Breast epithelium (tissue), 4 donors: ENCODE measurements around the gene P2RY14. TPM values are rescaled to one million over a fixed set of nuclear protein-coding genes. Genes with fewer than 3 reads are reported as not detected.
"Not testable (repeated sequence)": the region's sequence is repeated elsewhere in the genome, so short reads cannot be mapped to it uniquely, and the experiment has no call there.

Source experiments
- DNase-seq, 2 donors: peaks; one replicate each; pipeline ENCODE4 v3.0.0-alpha.2; 2019; ENCODE audit warnings: low spot score in 2 of 2
- H3K27ac ChIP-seq, 2 donors: fragments of 200-600 bp; sonication (generic) in 1 of 2; one replicate each; pipeline ENCODE4 v1.5.1; 2016 to 2019; ENCODE audit warnings: mild to moderate bottlenecking in 1 of 2
- H3K27me3 ChIP-seq, 2 donors: fragments of 200-600 bp; sonication (generic) in 1 of 2; one replicate each; pipeline versions ENCODE4 v1.5.1 to v1.6.0; 2017 to 2019; ENCODE audit warnings: control low read depth in 1 of 2, mild to moderate bottlenecking in 1 of 2
- H3K36me3 ChIP-seq: fragments of 200-600 bp; one replicate; pipeline ENCODE4 v1.5.1; 2019
- H3K4me1 ChIP-seq, 2 donors: fragments of 200-600 bp; sonication (generic); one replicate each; pipeline ENCODE4 v1.5.1; 2016 to 2019; ENCODE audit warnings: control low read depth in 1 of 2
- H3K4me3 ChIP-seq, 3 donors: fragments of 200-600 bp; sonication (generic); 1 replicate in 2 of 3; 2 replicates in 1 of 3; pipeline ENCODE4 v1.5.1; 2016 to 2019; ENCODE audit warnings: mild to moderate bottlenecking in 3 of 3, moderate library complexity in 2 of 3
- H3K9me3 ChIP-seq, 2 donors: fragments of 200-600 bp; sonication (generic) in 1 of 2; one replicate each; pipeline ENCODE4 v1.5.1; 2016 to 2019; ENCODE audit warnings: control low read depth in 1 of 2
- POLR2A ChIP-seq: fragments of 450-650 bp; IDR thresholded peaks from one replicate; pipeline ENCODE4 v1.6.1; 2016; ENCODE audit warnings: antibody characterized with exemption, mild to moderate bottlenecking, moderate library complexity
- POLR2AphosphoS5 ChIP-seq, 3 donors: sonication (generic); formaldehyde crosslinking; IDR thresholded peaks; one replicate each; pipeline ENCODE4 v1.6.1; 2017; ENCODE audit warnings: antibody characterized with exemption in 3 of 3
- intact Hi-C: fragments of 100-400 bp; cut with DNase I; formaldehyde crosslinking; loops from one replicate; pipeline ENCODE4 v1.15.1; 2023; ENCODE audit warnings: low total_unique reads
- total RNA-seq, 3 donors: library from RNA; depleted of rRNA; stranded (reverse); fragments of >200 nt; gene quantifications; one replicate each; pipeline ENCODE4 v1.1.0, GENCODE V29; 2016
- TF ChIP-seq, protein P1 (sequence below), 3 donors: fragments of 450-650 bp; IDR thresholded peaks; one replicate each; pipeline ENCODE4 v1.5.1; 2016 to 2017; ENCODE audit warnings: antibody characterized with exemption in 3 of 3, mild to moderate bottlenecking in 3 of 3, moderate library complexity in 3 of 3

Gene P2RY14
- total RNA-seq, 3 donors from 2014 or later: 1.9 to 8.5 (median 3.3) TPM

DNA sequence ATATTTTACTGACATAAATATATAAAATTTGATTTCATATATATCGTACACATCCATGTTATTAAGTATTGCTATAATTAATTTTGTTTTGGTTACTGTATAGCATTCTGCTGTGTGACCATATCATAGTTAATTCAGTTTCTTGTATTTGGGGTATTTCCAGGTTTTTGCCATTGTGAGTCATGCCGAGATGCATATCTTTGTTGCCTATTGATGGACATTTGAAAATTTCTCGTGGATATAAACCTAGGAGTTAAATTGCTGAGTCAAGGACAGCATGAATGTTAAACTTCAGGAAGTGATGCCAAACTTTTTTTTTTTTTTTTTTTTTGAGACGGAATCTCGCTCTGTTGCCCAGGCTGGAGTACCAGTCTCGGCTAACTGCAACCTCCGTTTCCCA lies 41.6 kb downstream of the P2RY14 start:
- DNase-seq: no peak
- TF ChIP-seq POLR2AphosphoS5 (IDR thresholded peaks at IDR 0.05) (no peak), POLR2A (no peak)
- TF ChIP-seq, protein P1, sequence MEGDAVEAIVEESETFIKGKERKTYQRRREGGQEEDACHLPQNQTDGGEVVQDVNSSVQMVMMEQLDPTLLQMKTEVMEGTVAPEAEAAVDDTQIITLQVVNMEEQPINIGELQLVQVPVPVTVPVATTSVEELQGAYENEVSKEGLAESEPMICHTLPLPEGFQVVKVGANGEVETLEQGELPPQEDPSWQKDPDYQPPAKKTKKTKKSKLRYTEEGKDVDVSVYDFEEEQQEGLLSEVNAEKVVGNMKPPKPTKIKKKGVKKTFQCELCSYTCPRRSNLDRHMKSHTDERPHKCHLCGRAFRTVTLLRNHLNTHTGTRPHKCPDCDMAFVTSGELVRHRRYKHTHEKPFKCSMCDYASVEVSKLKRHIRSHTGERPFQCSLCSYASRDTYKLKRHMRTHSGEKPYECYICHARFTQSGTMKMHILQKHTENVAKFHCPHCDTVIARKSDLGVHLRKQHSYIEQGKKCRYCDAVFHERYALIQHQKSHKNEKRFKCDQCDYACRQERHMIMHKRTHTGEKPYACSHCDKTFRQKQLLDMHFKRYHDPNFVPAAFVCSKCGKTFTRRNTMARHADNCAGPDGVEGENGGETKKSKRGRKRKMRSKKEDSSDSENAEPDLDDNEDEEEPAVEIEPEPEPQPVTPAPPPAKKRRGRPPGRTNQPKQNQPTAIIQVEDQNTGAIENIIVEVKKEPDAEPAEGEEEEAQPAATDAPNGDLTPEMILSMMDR (IDR thresholded peaks at IDR 0.05): no peak
- Histone ChIP-seq H3K9me3 (no peaks in the 10 kb centered on the region), H3K27ac (no peak overlapping the region), H3K36me3 (no peaks in the 10 kb centered on the region), H3K4me3 (no peak overlapping the region), H3K27me3 (no peaks in the 10 kb centered on the region), H3K4me1 (no peaks in the 10 kb centered on the region)
- intact Hi-C loops: no loop called here

DNA sequence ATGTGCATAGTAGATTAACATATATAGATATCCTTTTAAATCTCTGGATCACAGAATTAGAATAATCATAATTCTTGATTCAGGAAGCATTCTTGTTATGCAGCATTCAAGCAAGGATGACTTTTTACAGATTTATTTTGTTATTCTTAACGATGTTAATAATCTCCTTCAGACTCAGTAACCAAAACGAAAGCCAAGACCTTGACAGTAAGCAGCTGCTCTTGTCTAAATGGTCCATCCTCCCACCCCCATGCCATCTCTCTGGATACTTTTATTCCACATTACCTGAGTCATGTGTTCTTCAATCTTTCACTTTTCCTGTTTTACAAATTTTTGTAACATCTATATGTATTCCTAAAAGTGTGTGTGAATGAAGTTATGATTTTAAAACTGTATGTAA lies 42.0 kb downstream of the P2RY14 start:
- no peak overlapping the region for H3K27ac ChIP-seq
- intact Hi-C loops: no loop called here
- DNase-seq: no peak

DNA sequence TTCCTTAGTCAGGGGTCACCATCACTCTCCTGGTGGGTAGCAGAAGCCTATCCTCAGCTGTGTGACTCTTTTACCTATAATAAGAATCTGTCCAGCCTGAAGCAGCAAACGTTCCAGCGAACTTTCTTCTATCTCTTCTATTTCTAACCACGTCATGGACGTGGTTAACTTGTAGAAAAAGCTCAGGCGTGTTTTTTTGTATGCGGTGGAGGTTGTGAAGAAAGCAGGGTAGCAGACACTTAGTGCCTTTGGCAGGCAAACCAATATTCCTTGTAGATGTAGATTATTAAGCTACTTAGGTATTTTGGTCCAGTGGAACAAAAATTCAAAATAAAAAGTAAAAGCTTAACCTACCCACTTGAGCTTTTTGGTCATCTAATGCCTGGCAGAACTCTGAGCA lies 43.5 kb downstream of the P2RY14 start:
- intact Hi-C loops: no loop called here
- no peaks in the 10 kb centered on the region for H3K36me3 ChIP-seq
- no peak for TF ChIP-seq POLR2A

More for the DNA sequence above, 42.0 kb downstream of the P2RY14 start:
- no peaks in the 10 kb centered on the region for H3K27me3 ChIP-seq
- H3K9me3 ChIP-seq: no peaks in the 10 kb centered on the region
- no peak for TF ChIP-seq POLR2AphosphoS5 (IDR thresholded peaks at IDR 0.05)
- TF ChIP-seq, protein P1 (IDR thresholded peaks at IDR 0.05): no peak
- TF ChIP-seq POLR2A: no peak
- no peaks in the 10 kb centered on the region for H3K4me1 ChIP-seq
- H3K4me3 ChIP-seq: no peak overlapping the region
- no peaks in the 10 kb centered on the region for H3K36me3 ChIP-seq

DNA sequence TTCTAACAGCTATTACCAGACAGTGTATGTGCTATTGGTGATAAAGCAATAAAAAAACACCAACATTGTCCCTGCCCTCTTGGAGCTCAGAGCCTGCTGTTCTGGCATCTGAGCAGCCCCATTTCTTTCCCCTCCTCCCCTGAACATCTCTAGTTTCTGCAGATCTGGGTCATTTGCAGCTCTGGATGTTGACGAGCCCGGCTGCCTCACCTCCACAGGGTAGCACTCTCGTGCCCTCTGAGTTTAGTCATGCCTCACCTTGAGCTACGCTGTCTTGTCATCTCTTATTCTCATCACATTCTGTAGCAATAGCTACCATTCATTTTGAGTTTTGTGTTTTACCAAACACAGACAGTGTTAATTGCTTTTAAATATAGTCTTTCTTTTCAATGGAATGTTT lies 45.4 kb downstream of the P2RY14 start:
- Histone ChIP-seq H3K27ac (no peak overlapping the region), H3K36me3 (no peaks in the 10 kb centered on the region), H3K4me1 (peaks cover 0 to 4% of the 10 kb centered on the region in 2 donors), H3K4me3 (no peak overlapping the region), H3K27me3 (no peaks in the 10 kb centered on the region), H3K9me3 (no peaks in the 10 kb centered on the region)
- intact Hi-C loops: no loop called here
- no peak for DNase-seq
- TF ChIP-seq POLR2A: no peak
- TF ChIP-seq, protein P1 (IDR thresholded peaks at IDR 0.05): no peak
- TF ChIP-seq POLR2AphosphoS5 (IDR thresholded peaks at IDR 0.05): no peak

More for the DNA sequence above, 43.5 kb downstream of the P2RY14 start:
- no peak overlapping the region for H3K4me3 ChIP-seq
- no peak overlapping the region for H3K27ac ChIP-seq
- no peak for DNase-seq
- H3K27me3 ChIP-seq: no peaks in the 10 kb centered on the region
- H3K4me1 ChIP-seq: no peaks in the 10 kb centered on the region
- no peaks in the 10 kb centered on the region for H3K9me3 ChIP-seq

DNA sequence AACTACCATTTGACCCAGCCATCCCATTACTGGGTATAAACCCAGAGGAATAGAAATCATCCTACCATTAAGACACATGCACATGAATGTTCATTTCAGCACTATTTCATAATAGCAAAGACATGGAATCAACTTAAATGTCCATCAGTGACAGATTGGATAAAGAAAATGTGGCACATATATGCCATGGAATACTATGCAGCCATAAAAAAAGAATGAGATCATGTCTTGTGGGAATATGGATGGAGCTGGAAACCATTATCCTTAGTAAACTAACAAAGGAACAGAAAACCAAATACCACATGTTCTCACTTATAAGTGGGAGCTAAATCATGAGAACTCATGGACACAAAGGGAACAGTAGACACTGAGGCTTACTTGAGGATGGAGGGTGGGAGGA lies 45.9 kb downstream of the P2RY14 start:
- H3K27me3 ChIP-seq, DNase-seq, H3K4me1 ChIP-seq, H3K9me3 ChIP-seq, intact Hi-C loops, H3K4me3 ChIP-seq, H3K27ac ChIP-seq, H3K36me3 ChIP-seq: not testable (repeated sequence)

DNA sequence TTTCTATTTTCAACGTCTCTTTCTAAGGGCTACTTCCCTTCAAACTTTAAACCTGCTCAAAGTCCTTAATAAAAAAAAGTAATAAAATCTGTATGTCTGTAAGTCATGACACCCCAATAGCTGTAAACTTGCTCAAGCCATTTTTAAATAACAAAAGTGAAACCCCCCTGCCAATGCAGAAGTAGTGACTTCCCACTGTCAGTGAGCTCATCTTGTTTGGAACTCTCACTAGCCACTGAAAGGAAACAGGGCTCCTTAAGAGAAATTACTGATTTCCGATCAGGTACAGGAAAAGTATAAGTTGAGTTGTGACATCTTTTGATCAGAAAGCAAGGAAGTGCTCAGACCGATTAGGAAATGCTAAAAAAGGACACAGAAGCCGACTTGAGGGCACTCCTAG lies 47.7 kb downstream of the P2RY14 start:
- no peak overlapping the region for H3K4me3 ChIP-seq
- no peak overlapping the region for H3K27ac ChIP-seq
- no peaks in the 10 kb centered on the region for H3K27me3 ChIP-seq
- TF ChIP-seq, protein P1 (IDR thresholded peaks at IDR 0.05): no peak
- TF ChIP-seq POLR2A (no peak), POLR2AphosphoS5 (IDR thresholded peaks at IDR 0.05) (no peak)
- no peaks in the 10 kb centered on the region for H3K36me3 ChIP-seq
- DNase-seq: no peak
- intact Hi-C loops: no loop called here
- no peaks in the 10 kb centered on the region for H3K9me3 ChIP-seq
- H3K4me1 ChIP-seq: peaks cover 0 to 4% of the 10 kb centered on the region in 2 donors
